ENCODE results near the gene PNLDC1.

Gene PNLDC1

GRCh38 chr6:159830501-159831372 is 30.7 kb downstream of the PNLDC1 start:
- no peaks in the 10 kb centered on the region for H3K36me3 ChIP-seq (ENCODE audit: control insufficient read depth in 1 of 2, insufficient read depth in 2 of 2, low read length in 2 of 2)
- H3K9me3 ChIP-seq (ENCODE audit: control insufficient read depth in 1 of 2, low read length in 2 of 2), result no peaks in the 10 kb centered on the region
- no peak overlapping the region for H3K27ac ChIP-seq (ENCODE audit: low read depth, low read length)
- no peak overlapping the region for H3K4me3 ChIP-seq (ENCODE audit: low read depth in 1 of 2, low read length in 2 of 2)
- no peaks in the 10 kb centered on the region for H3K27me3 ChIP-seq (ENCODE audit: control insufficient read depth in 1 of 2, insufficient read depth in 2 of 2, low read length in 2 of 2)
- H3K9ac ChIP-seq (ENCODE audit: low read depth in 1 of 2, low read length in 2 of 2), result no peak overlapping the region
- H3K4me1 ChIP-seq (ENCODE audit: control insufficient read depth in 1 of 2, insufficient read depth in 2 of 2, low read length in 2 of 2), result no peaks in the 10 kb centered on the region

DNA sequence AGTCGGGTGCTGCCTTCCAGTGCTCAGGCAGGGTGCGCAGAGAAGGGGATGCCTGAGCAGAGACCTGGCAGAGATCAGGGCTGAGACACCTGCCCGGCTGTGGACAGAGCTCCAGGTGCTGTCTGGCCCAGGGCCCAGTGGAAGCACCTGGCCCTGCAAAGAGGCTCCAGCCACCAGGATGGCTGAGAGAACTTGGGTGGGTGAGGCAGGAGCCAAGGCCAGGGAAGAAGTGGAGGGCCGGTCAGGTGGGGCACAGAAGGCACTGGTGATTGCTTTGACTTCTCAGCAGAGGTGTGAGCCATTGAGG is 31.2 kb downstream of the PNLDC1 start:
- H3K9me3 ChIP-seq (ENCODE audit: control insufficient read depth in 1 of 2, low read length in 2 of 2), result no peaks in the 10 kb centered on the region
- H3K4me1 ChIP-seq (ENCODE audit: control insufficient read depth in 1 of 2, insufficient read depth in 2 of 2, low read length in 2 of 2), result no peaks in the 10 kb centered on the region
- H3K4me3 ChIP-seq (ENCODE audit: low read depth in 1 of 2, low read length in 2 of 2), result no peak overlapping the region
- H3K9ac ChIP-seq (ENCODE audit: low read depth in 1 of 2, low read length in 2 of 2), result no peak overlapping the region
- no peaks in the 10 kb centered on the region for H3K27me3 ChIP-seq (ENCODE audit: control insufficient read depth in 1 of 2, insufficient read depth in 2 of 2, low read length in 2 of 2)
- H3K36me3 ChIP-seq (ENCODE audit: control insufficient read depth in 1 of 2, insufficient read depth in 2 of 2, low read length in 2 of 2), result no peaks in the 10 kb centered on the region
- no peak overlapping the region for H3K27ac ChIP-seq (ENCODE audit: low read depth, low read length)

GRCh38 chr6:159832946-159833345 is 32.9 kb downstream of the PNLDC1 start:
- Histone ChIP-seq H3K4me1 (ENCODE audit: control insufficient read depth in 1 of 2, insufficient read depth in 2 of 2, low read length in 2 of 2) (no peaks in the 10 kb centered on the region), H3K9ac (ENCODE audit: low read depth in 1 of 2, low read length in 2 of 2) (no peak overlapping the region), H3K4me3 (ENCODE audit: low read depth in 1 of 2, low read length in 2 of 2) (no peak overlapping the region), H3K27me3 (ENCODE audit: control insufficient read depth in 1 of 2, insufficient read depth in 2 of 2, low read length in 2 of 2) (no peaks in the 10 kb centered on the region), H3K27ac (ENCODE audit: low read depth, low read length) (no peak overlapping the region), H3K9me3 (ENCODE audit: control insufficient read depth in 1 of 2, low read length in 2 of 2) (no peaks in the 10 kb centered on the region), H3K36me3 (ENCODE audit: control insufficient read depth in 1 of 2, insufficient read depth in 2 of 2, low read length in 2 of 2) (no peaks in the 10 kb centered on the region)

- Histone ChIP-seq H3K27ac (ENCODE audit: low read depth, low read length) (no peak overlapping the region), H3K9ac (ENCODE audit: low read depth in 1 of 2, low read length in 2 of 2) (no peak overlapping the region), H3K36me3 (ENCODE audit: control insufficient read depth in 1 of 2, insufficient read depth in 2 of 2, low read length in 2 of 2) (no peaks in the 10 kb centered on the region)
Measured at GRCh38 chr6:159833556-159833955, 33.5 kb downstream of the PNLDC1 start.

DNA sequence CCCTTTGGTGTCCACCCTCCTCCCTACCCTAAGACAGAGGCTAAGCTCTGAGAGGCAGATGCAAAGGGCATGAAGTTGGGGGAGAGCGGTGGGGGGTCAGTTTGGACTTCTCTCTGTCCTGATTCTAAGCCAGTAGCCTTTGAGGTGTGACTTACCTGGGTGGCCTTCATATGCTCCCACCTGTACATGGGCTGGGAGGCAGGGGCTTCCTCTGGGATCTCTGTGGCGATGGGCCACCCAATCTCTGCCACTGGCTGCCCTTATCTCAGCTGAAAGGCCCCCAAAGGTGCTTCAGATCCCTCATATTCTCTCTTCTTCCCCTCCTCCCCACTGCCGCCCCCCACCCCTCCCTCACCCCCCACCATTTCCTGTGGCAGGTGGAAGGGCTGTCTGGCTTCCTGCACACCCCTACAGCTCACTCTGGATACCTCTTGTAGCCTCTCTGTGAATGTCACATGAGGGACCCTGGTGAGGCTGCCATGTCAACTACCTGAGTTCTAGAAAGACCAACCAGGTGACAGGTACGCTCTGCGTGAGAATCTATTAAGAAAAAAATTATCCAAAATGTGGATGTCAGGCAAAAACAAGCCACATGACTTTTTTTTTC is 34.0 kb downstream of the PNLDC1 start:
- H3K4me3 ChIP-seq (ENCODE audit: low read depth in 1 of 2, low read length in 2 of 2), result no peak overlapping the region
- no peaks in the 10 kb centered on the region for H3K36me3 ChIP-seq (ENCODE audit: control insufficient read depth in 1 of 2, insufficient read depth in 2 of 2, low read length in 2 of 2)
- peaks cover 0 to 3% of the 10 kb centered on the region in 2 donors for H3K27me3 ChIP-seq (ENCODE audit: control insufficient read depth in 1 of 2, insufficient read depth in 2 of 2, low read length in 2 of 2)
- no peak overlapping the region for H3K27ac ChIP-seq (ENCODE audit: low read depth, low read length)
- H3K4me1 ChIP-seq (ENCODE audit: control insufficient read depth in 1 of 2, insufficient read depth in 2 of 2, low read length in 2 of 2), result no peaks in the 10 kb centered on the region
- H3K9ac ChIP-seq (ENCODE audit: low read depth in 1 of 2, low read length in 2 of 2), result no peak overlapping the region
- H3K9me3 ChIP-seq (ENCODE audit: control insufficient read depth in 1 of 2, low read length in 2 of 2), result no peaks in the 10 kb centered on the region

More at GRCh38 chr6:159833556-159833955, 33.5 kb downstream of the PNLDC1 start:
- Histone ChIP-seq H3K4me3 (ENCODE audit: low read depth in 1 of 2, low read length in 2 of 2) (no peak overlapping the region), H3K27me3 (ENCODE audit: control insufficient read depth in 1 of 2, insufficient read depth in 2 of 2, low read length in 2 of 2) (peaks cover 0 to under 1% of the 10 kb centered on the region in 2 donors), H3K9me3 (ENCODE audit: control insufficient read depth in 1 of 2, low read length in 2 of 2) (no peaks in the 10 kb centered on the region), H3K4me1 (ENCODE audit: control insufficient read depth in 1 of 2, insufficient read depth in 2 of 2, low read length in 2 of 2) (no peaks in the 10 kb centered on the region)

DNA sequence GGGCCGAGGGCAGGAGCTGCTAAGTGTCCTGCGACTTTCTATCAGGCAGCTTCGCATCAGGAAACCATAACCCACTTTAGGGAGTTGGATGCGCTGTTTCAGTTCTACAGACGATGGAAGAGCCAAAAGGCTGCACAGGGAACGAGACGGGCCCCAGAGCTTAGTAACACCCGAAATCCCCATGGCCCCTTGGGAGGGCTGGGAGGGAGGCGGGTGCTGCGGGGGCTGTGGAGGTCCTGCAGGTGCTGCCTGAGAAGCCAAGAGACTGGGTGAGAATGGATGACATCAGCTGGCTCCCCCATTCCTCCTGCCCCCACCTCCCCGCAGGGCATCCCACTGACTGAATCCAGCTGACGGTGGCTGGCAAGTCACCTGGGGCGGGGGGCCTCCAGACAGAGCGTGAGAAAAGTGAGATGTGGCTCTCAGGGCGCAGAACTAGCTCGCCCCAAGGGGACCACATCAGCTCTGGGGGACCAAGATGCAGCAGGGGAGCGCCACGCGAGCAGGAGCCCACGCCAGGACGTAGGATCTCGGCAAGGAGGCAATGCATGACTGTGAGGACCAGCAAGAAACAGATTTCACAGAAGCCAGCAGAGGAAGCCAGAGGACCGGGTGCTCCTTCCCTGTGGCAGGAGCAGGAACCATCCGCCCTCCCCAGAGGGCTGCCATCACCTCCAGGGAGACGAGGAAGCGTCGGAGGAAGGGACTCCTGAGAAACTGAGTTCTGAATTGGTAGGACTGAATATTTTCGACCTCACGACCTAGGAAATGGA is 36.8 kb downstream of the PNLDC1 start:
- H3K4me1 ChIP-seq (ENCODE audit: control insufficient read depth in 1 of 2, insufficient read depth in 2 of 2, low read length in 2 of 2), result no peaks in the 10 kb centered on the region
- H3K4me3 ChIP-seq (ENCODE audit: low read depth in 1 of 2, low read length in 2 of 2), result no peak overlapping the region
- peaks cover 0 to 3% of the 10 kb centered on the region in 2 donors for H3K27me3 ChIP-seq (ENCODE audit: control insufficient read depth in 1 of 2, insufficient read depth in 2 of 2, low read length in 2 of 2)
- no peak overlapping the region for H3K27ac ChIP-seq (ENCODE audit: low read depth, low read length)
- no peaks in the 10 kb centered on the region for H3K36me3 ChIP-seq (ENCODE audit: control insufficient read depth in 1 of 2, insufficient read depth in 2 of 2, low read length in 2 of 2)
- no peaks in the 10 kb centered on the region for H3K9me3 ChIP-seq (ENCODE audit: control insufficient read depth in 1 of 2, low read length in 2 of 2)
- H3K9ac ChIP-seq (ENCODE audit: low read depth in 1 of 2, low read length in 2 of 2), result no peak overlapping the region

GRCh38 chr6:159837511-159837910 is 37.4 kb downstream of the PNLDC1 start:
- Histone ChIP-seq H3K27me3 (ENCODE audit: control insufficient read depth in 1 of 2, insufficient read depth in 2 of 2, low read length in 2 of 2) (peaks cover 0 to 3% of the 10 kb centered on the region in 2 donors), H3K4me1 (ENCODE audit: control insufficient read depth in 1 of 2, insufficient read depth in 2 of 2, low read length in 2 of 2) (no peaks in the 10 kb centered on the region), H3K4me3 (ENCODE audit: low read depth in 1 of 2, low read length in 2 of 2) (no peak overlapping the region)

GRCh38 chr6:159838020-159838744 is 38.1 kb downstream of the PNLDC1 start:
- Histone ChIP-seq H3K36me3 (ENCODE audit: control insufficient read depth in 1 of 2, insufficient read depth in 2 of 2, low read length in 2 of 2) (no peaks in the 10 kb centered on the region), H3K27me3 (ENCODE audit: control insufficient read depth in 1 of 2, insufficient read depth in 2 of 2, low read length in 2 of 2) (peaks cover 0 to 3% of the 10 kb centered on the region in 2 donors), H3K4me1 (ENCODE audit: control insufficient read depth in 1 of 2, insufficient read depth in 2 of 2, low read length in 2 of 2) (no peaks in the 10 kb centered on the region), H3K9ac (ENCODE audit: low read depth in 1 of 2, low read length in 2 of 2) (no peak overlapping the region), H3K9me3 (ENCODE audit: control insufficient read depth in 1 of 2, low read length in 2 of 2) (no peaks in the 10 kb centered on the region), H3K4me3 (ENCODE audit: low read depth in 1 of 2, low read length in 2 of 2) (no peak overlapping the region), H3K27ac (ENCODE audit: low read depth, low read length) (no peak overlapping the region)

More at GRCh38 chr6:159837511-159837910, 37.4 kb downstream of the PNLDC1 start:
- no peak overlapping the region for H3K27ac ChIP-seq (ENCODE audit: low read depth, low read length)
- H3K9me3 ChIP-seq (ENCODE audit: control insufficient read depth in 1 of 2, low read length in 2 of 2), result no peaks in the 10 kb centered on the region
- no peaks in the 10 kb centered on the region for H3K36me3 ChIP-seq (ENCODE audit: control insufficient read depth in 1 of 2, insufficient read depth in 2 of 2, low read length in 2 of 2)
- H3K9ac ChIP-seq (ENCODE audit: low read depth in 1 of 2, low read length in 2 of 2), result no peak overlapping the region

DNA sequence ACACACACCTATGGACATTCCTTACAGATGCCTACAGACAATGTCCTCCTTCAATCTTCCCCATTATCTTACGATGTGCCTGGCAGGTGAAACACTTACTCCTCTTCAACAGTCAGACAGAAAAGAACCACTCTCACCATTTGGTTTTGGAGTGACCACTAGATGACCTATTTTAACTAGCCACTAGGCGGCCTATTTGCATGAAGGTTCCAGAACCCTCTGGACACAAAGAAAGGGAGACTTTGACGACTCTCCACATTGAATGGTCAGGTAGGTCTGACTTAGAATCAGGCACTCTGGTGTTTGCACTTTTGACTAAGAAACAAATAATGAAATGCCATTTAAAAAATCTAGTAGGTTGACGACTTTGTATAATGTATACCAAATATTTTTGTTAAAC is 42.0 kb downstream of the PNLDC1 start:
- Histone ChIP-seq H3K36me3 (ENCODE audit: control insufficient read depth in 1 of 2, insufficient read depth in 2 of 2, low read length in 2 of 2) (no peaks in the 10 kb centered on the region), H3K27me3 (ENCODE audit: control insufficient read depth in 1 of 2, insufficient read depth in 2 of 2, low read length in 2 of 2) (peaks cover 0 to 3% of the 10 kb centered on the region in 2 donors), H3K4me1 (ENCODE audit: control insufficient read depth in 1 of 2, insufficient read depth in 2 of 2, low read length in 2 of 2) (no peaks in the 10 kb centered on the region), H3K27ac (ENCODE audit: low read depth, low read length) (no peak overlapping the region), H3K4me3 (ENCODE audit: low read depth in 1 of 2, low read length in 2 of 2) (no peak overlapping the region), H3K9ac (ENCODE audit: low read depth in 1 of 2, low read length in 2 of 2) (no peak overlapping the region), H3K9me3 (ENCODE audit: control insufficient read depth in 1 of 2, low read length in 2 of 2) (no peaks in the 10 kb centered on the region)
